PFSK-1 (cell line): ENCODE results near the gene MAP4K4.

Experiments
- POLR2AphosphoS5 ChIP-seq: IDR thresholded peaks from 2 replicates; pipeline ENCODE4 v1.6.1; 2012; ENCODE audit warnings: low read depth, mild to moderate bottlenecking, control low read depth, low read length, moderate library complexity
- REST ChIP-seq, 2 experiments: IDR thresholded peaks; 2 replicates each; pipeline versions ENCODE4 v1.6.1 to v1.8.0; 2011 to 2012; ENCODE audit warnings: low read depth in 2 of 2, low read length in 2 of 2, control low read depth in 1 of 2, inconsistent platforms in 1 of 2, mild to moderate bottlenecking in 1 of 2, moderate library complexity in 1 of 2; ENCODE audit not compliant: insufficient read depth in 1 of 2
- SIN3A ChIP-seq: IDR thresholded peaks from 2 replicates; pipeline ENCODE4 v1.6.1; 2012; ENCODE audit warnings: mild to moderate bottlenecking, low read length, moderate library complexity, borderline replicate concordance; ENCODE audit not compliant: insufficient read depth
- TAF1 ChIP-seq: IDR thresholded peaks from 2 replicates; pipeline ENCODE4 v1.6.1; 2012; ENCODE audit warnings: low read length, control low read depth, borderline replicate concordance; ENCODE audit not compliant: insufficient read depth

GRCh38 chr2:101788995-101789970 is 91.8 kb downstream of the MAP4K4 start:
- TF ChIP-seq POLR2AphosphoS5 (no peak), TAF1 (no peak), REST (IDR thresholded peaks at IDR 0.05; ENCODE audit: insufficient read depth in 1 of 2, low read depth in 2 of 2, low read length in 2 of 2) (no peak), SIN3A (no peak)
